GM12892 (cell line): ENCODE results near the gene MT4.

ENCODE experiments used
- POLR2A ChIP-seq: IDR thresholded peaks from 2 replicates; pipeline ENCODE4 v1.6.1; 2011; ENCODE audit warnings: low read depth, low read length, control low read depth
- POLR2AphosphoS5 ChIP-seq: IDR thresholded peaks from 2 replicates; pipeline ENCODE4 v1.6.1; 2011; ENCODE audit warnings: low read depth, low read length, control low read depth

GRCh38 chr16:56603589-56603988 lies 38.7 kb downstream of the MT4 start:
- no peak for TF ChIP-seq POLR2AphosphoS5
- TF ChIP-seq POLR2A = no peak
